Smooth muscle cell (in vitro differentiated cells): Measurements from ENCODE around the gene ANTXR2. TPM values are rescaled to one million over a fixed set of nuclear protein-coding genes. Genes with fewer than 3 reads are reported as not detected.

Experiments used
- DNase-seq: peaks from one replicate; lab custom pipeline; 2025; ENCODE audit not compliant: unreplicated experiment; lab: John Stamatoyannopoulos, UW
- H2AFZ ChIP-seq: fragments of 200-600 bp; sonication (generic); 2 replicates; pipeline ENCODE4 v1.6.0; 2016; ENCODE audit warnings: antibody characterized with exemption, low read depth, mild to moderate bottlenecking
- H3F3A ChIP-seq: fragments of 200-600 bp; sonication (generic); 2 replicates; pipeline ENCODE4 v1.6.0; 2017; ENCODE audit warnings: antibody characterized with exemption, low read depth
- H3K27ac ChIP-seq: fragments of 200-600 bp; sonication (generic); 2 replicates; pipeline ENCODE4 v1.5.1; 2016; ENCODE audit warnings: low read depth, mild to moderate bottlenecking
- H3K27me3 ChIP-seq: fragments of 200-600 bp; sonication (generic); 2 replicates; pipeline ENCODE4 v1.6.1; 2016; ENCODE audit warnings: low read depth, mild to moderate bottlenecking
- H3K36me3 ChIP-seq: fragments of 200-600 bp; sonication (generic); 2 replicates; pipeline ENCODE4 v1.5.1; 2016; ENCODE audit warnings: low read depth
- H3K4me1 ChIP-seq: fragments of 200-600 bp; sonication (generic); 2 replicates; pipeline ENCODE4 v1.5.1; 2016; ENCODE audit warnings: low read depth
- H3K4me2 ChIP-seq: fragments of 200-600 bp; sonication (generic); 2 replicates; pipeline ENCODE4 v1.6.0; 2016; ENCODE audit warnings: mild to moderate bottlenecking
- H3K4me3 ChIP-seq: fragments of 200-600 bp; sonication (generic); 2 replicates; pipeline ENCODE4 v1.5.1; 2016; ENCODE audit warnings: mild to moderate bottlenecking
- H3K79me2 ChIP-seq: fragments of 200-600 bp; sonication (generic); 2 replicates; pipeline ENCODE4 v1.6.0; 2016; ENCODE audit warnings: low read depth, mild to moderate bottlenecking
- H3K9ac ChIP-seq: fragments of 200-600 bp; sonication (generic); 2 replicates; pipeline ENCODE4 v1.6.0; 2016; ENCODE audit warnings: low read depth
- H3K9me3 ChIP-seq: fragments of 200-600 bp; sonication (generic); replicated peaks from 2 replicates; pipeline ENCODE4 v1.5.1; 2016; ENCODE audit warnings: low read depth
- H4K20me1 ChIP-seq: fragments of 200-600 bp; sonication (generic); 2 replicates; pipeline ENCODE4 v1.6.0; 2016; ENCODE audit warnings: low read depth
- whole genome bisulfite sequencing: methylation state at CpG from one replicate; pipeline ENCODE4 v1.1.7; 2016; ENCODE audit warnings: low lambda C conversion rate; 5-methylcytosine and 5-hydroxymethylcytosine counted together
- polyA plus RNA-seq: library from polyadenylated mRNA; unstranded; fragments of >200 nt; fragmentation: Nextera tagmentation; extraction: Ambion mirVana; gene quantifications from 2 replicates; pipeline ENCODE4 v1.2.1, GENCODE V29; 2016
- total RNA-seq: library from RNA; depleted of rRNA; stranded (reverse); fragments of >200 nt; gene quantifications from 2 replicates; pipeline ENCODE4 v1.2.3, GENCODE V29; 2014
- TF ChIP-seq, protein P1 (sequence below): fragments of 200-600 bp; sonication (generic); IDR thresholded peaks from 2 replicates; pipeline ENCODE4 v1.5.1; 2017; ENCODE audit warnings: borderline replicate concordance, mild to moderate bottlenecking, antibody characterized with exemption; ENCODE audit not compliant: insufficient read depth, poor library complexity, severe bottlenecking

ANTXR2 gene
- total and polyA plus RNA-seq, 2 experiments from 2014 or later, result 67.6 to 74.5 TPM

DNA sequence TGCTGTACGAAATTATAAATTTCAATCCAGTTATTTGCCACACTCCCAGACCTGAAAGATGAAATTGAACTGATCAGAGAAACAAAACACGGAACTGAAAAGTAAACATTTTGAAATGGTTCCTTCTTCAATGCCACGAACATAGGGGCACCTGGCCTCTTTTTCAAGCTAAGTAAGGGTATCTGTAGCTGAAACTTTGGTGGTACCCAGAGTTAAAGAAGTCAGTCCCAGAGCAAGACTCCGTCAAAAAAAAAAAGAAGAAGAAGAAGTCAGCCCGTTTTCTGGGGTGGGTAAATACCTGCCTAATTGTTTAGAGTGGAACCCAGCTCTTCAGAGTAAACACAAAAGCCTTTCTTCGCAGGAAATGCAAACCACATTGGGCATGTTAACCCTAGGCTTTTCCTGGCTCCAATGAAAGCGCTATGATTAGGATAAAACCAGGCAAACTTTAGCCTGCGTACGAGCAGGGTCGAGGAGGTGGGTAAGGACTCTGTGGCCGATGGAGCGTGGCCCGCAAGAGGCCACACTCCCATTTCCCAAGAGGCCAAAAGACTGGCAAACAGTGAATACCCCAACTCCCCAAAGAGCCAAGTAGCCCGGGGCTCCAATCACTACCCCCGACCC lies 1.3 kb downstream of the ANTXR2 start:
- peaks cover 23% of the 10 kb centered on the region for H4K20me1 ChIP-seq
- no peak for DNase-seq
- peaks cover 34% of the 10 kb centered on the region for H3F3A ChIP-seq
- peak overlapping the region; percentile 85 for H3K9ac ChIP-seq
- H3K27ac ChIP-seq, result peak overlapping the region; percentile 84
- H3K27me3 ChIP-seq, result no peaks in the 10 kb centered on the region
- H3K79me2 ChIP-seq, result peaks cover 19% of the 10 kb centered on the region
- H3K9me3 ChIP-seq, result no peaks in the 10 kb centered on the region
- peaks cover 3% of the 10 kb centered on the region for H3K36me3 ChIP-seq
- H3K4me3 ChIP-seq, result peak overlapping the region; percentile 86
- H2AFZ ChIP-seq, result peak overlapping the region; percentile 80
- peak overlapping the region; percentile 87 for H3K4me2 ChIP-seq
- TF ChIP-seq, protein P1, sequence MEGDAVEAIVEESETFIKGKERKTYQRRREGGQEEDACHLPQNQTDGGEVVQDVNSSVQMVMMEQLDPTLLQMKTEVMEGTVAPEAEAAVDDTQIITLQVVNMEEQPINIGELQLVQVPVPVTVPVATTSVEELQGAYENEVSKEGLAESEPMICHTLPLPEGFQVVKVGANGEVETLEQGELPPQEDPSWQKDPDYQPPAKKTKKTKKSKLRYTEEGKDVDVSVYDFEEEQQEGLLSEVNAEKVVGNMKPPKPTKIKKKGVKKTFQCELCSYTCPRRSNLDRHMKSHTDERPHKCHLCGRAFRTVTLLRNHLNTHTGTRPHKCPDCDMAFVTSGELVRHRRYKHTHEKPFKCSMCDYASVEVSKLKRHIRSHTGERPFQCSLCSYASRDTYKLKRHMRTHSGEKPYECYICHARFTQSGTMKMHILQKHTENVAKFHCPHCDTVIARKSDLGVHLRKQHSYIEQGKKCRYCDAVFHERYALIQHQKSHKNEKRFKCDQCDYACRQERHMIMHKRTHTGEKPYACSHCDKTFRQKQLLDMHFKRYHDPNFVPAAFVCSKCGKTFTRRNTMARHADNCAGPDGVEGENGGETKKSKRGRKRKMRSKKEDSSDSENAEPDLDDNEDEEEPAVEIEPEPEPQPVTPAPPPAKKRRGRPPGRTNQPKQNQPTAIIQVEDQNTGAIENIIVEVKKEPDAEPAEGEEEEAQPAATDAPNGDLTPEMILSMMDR, result no peak
- WGBS, result 6% methylated on average over 15 of the region's 15 CpGs
- H3K4me1 ChIP-seq, result peaks cover 23% of the 10 kb centered on the region

DNA sequence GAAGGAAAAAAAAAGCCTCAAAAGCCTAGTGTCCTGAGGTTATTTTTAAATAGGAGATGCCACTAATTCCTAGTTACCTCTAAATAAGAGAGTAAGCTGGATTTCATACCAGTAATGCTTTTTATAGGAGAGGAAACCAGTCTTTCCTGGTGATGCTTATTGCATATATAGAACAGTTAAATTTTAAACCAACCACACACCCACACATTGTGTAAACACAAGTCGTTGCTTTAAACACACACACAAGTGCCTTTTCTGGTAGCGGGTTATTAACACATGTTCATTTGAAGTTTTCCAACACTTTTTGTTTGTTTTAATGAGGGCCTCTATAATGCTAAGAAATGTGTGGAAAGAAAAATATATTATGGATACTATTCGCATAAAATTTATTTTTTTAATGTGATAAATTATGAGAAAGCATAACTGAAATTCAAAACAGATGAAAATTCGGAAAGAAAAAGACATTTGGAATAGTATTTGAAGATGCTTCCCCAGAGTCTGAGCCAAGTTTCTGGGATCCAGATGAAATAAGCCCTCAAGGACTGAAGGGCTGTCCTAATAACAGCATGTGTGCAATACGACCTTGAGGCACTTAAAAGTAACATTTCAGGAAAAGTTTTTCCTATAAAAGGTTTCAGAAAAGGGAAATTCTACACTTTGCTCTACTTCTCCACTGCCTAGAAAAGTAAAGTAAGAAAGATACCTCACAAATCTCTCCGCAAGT lies 2.0 kb downstream of the ANTXR2 start:
- H3K36me3 ChIP-seq, result peaks cover 3% of the 10 kb centered on the region
- H3K4me3 ChIP-seq, result peak overlapping the region; percentile 86
- no peaks in the 10 kb centered on the region for H3K27me3 ChIP-seq
- peak overlapping the region; percentile 85 for H3K9ac ChIP-seq
- H3K4me2 ChIP-seq, result peak overlapping the region; percentile 87
- 45% methylated on average over 6 of the region's 6 CpGs for WGBS
- H3K9me3 ChIP-seq, result no peaks in the 10 kb centered on the region
- H3K4me1 ChIP-seq, result peaks cover 23% of the 10 kb centered on the region
- peaks cover 19% of the 10 kb centered on the region for H3K79me2 ChIP-seq
- H3K27ac ChIP-seq, result peak overlapping the region; percentile 84
- peaks cover 34% of the 10 kb centered on the region for H3F3A ChIP-seq
- DNase-seq, result no peak
- peaks cover 23% of the 10 kb centered on the region for H4K20me1 ChIP-seq
- TF ChIP-seq, protein P1, result no peak
- no peak overlapping the region for H2AFZ ChIP-seq

DNA sequence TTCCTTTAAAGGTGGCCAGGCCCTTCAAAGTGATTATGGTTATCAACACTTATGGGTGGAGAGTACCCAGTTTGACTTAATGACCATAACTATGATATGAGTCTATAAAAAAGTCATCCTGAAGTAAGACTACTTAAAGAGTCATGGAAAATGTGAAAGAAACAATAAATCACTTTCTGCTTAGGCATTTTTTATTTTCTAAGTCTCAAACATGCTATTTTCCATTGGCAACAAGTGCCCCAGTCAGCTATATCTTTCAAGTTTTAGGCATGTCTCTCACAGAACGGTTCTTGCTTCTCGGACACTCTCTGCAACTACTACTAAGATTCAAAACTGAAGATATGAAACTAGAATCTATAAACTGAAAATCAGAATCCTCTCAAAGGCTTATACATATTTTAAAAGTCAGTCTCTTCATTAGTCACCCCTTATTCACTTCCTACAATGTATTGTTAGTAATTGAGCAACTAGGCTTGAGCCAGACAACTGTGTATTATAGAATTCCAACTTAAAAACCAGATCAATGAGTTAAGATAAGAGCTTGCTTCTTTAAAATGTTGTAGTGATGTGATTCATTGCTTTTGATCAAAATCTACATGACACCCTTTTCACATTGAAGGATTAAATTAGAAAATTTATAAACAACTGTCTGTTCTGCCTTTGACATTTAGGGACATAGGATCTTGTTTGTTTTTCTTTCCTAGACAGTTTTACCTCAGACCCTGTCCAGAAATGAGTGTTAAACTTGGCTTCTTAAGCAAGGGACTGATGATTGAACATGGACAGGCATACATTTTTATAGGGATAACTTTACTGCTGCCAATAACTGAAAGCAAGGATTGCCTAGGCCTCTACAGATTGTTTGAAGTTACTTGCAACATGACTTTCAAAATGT lies 2.9 kb downstream of the ANTXR2 start:
- peaks cover 23% of the 10 kb centered on the region for H3K4me1 ChIP-seq
- TF ChIP-seq, protein P1, result no peak
- H3K9ac ChIP-seq, result peak overlapping the region; percentile 46
- no peaks in the 10 kb centered on the region for H3K27me3 ChIP-seq
- peak overlapping the region; percentile 86 for H3K4me3 ChIP-seq
- H3K79me2 ChIP-seq, result peaks cover 25% of the 10 kb centered on the region
- H3K9me3 ChIP-seq, result no peaks in the 10 kb centered on the region
- H3K27ac ChIP-seq, result peak overlapping the region; percentile 84
- peaks cover 34% of the 10 kb centered on the region for H3F3A ChIP-seq
- H2AFZ ChIP-seq, result no peak overlapping the region
- H4K20me1 ChIP-seq, result peaks cover 28% of the 10 kb centered on the region
- 41% methylated on average over 2 of the region's 2 CpGs for WGBS
- no peak for DNase-seq
- peak overlapping the region; percentile 87 for H3K4me2 ChIP-seq
- peaks cover 7% of the 10 kb centered on the region for H3K36me3 ChIP-seq
